BLaER1 (cell line): ENCODE results near the gene SLC8A1.

Experiments used
- H3K27ac ChIP-seq: shearing (Covaris generic); formaldehyde crosslinking; 2 replicates; pipeline ENCODE4 v1.8.1; 2022
- H3K27me3 ChIP-seq: shearing (Covaris generic); formaldehyde crosslinking; 2 replicates; pipeline ENCODE4 v1.8.1; 2022
- H3K36me3 ChIP-seq: shearing (Covaris generic); formaldehyde crosslinking; 2 replicates; pipeline ENCODE4 v1.8.1; 2022
- H3K4me1 ChIP-seq: shearing (Covaris generic); formaldehyde crosslinking; 2 replicates; pipeline ENCODE4 v1.8.1; 2022
- H3K4me2 ChIP-seq: shearing (Covaris generic); formaldehyde crosslinking; 2 replicates; pipeline ENCODE4 v1.8.1; 2022
- H3K4me3 ChIP-seq: shearing (Covaris generic); formaldehyde crosslinking; 2 replicates; pipeline ENCODE4 v1.8.1; 2022
- H3K9ac ChIP-seq: shearing (Covaris generic); formaldehyde crosslinking; 2 replicates; pipeline ENCODE4 v1.8.1; 2022
- H3K9me3 ChIP-seq: shearing (Covaris generic); formaldehyde crosslinking; 2 replicates; pipeline ENCODE4 v1.8.1; 2022
- H4K20me1 ChIP-seq: shearing (Covaris generic); formaldehyde crosslinking; 2 replicates; pipeline ENCODE4 v1.8.1; 2022
- Cebpa-rat ChIP-seq: shearing (Covaris generic); IDR thresholded peaks from 2 replicates; pipeline ENCODE4 v1.8.1; 2022

The SLC8A1 gene

DNA sequence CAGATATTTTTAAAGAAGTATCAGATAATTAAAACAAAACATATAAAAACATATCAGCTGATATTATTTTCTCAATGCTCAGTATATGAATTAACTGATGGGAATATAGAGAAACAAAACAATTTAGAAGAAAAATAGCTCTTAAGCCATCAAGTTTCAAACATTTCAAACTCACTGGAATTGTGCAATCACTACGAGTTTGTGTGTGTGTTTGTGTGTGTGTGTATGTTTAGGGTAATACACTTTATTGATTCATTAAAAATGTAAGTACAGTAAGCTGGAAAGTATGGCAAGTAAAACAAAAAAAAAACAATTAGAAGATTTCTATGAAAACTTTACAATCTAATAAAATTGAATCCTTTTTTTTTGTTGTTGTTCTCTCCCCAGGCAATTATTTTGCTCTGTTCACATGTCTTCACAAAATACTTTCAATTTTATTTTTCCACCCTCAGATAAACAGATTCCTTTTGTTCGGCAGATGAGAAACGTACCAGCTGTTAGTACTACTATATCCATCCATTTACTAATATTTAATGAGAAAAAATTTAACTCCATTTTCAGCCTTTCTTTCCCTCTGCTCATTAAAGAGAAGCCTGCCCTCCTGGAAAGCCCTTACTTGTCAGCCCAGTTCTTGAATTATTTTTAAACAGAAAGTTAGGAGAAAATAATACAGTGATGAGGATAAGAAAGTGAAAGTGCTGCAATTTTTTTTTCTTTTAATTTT lies 87.6 kb downstream of the SLC8A1 start:
- Histone ChIP-seq H3K4me1 (peaks cover 66% of the 10 kb centered on the region), H3K9me3 (peaks cover 8% of the 10 kb centered on the region), H3K27ac (peak overlapping the region; percentile 83), H3K4me3 (peak overlapping the region; percentile 61), H4K20me1 (no peaks in the 10 kb centered on the region), H3K27me3 (no peaks in the 10 kb centered on the region), H3K9ac (peak overlapping the region; percentile 76), H3K36me3 (no peaks in the 10 kb centered on the region), H3K4me2 (peak overlapping the region; percentile 93)
- peak; percentile 91; the same call in 1 of the 2 replicates for TF ChIP-seq Cebpa-rat

DNA sequence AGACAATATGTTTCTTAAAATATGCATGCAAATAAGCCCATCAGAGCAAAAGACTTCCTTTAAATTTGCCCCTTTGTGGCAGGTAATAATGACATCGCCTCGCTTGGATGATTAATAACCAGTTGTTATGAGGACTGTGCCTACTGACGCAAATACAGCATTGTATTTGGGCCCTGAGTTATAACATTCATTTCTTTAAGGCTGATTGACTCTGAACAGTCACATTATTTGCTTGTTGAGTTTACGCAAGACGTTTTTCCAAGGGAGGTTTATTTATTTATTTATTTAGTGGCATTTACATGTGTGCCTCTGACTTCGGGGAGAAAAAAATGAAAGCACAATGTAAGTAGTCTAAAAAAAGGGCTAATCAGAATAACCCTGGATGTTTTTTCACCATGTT lies 88.3 kb downstream of the SLC8A1 start:
- Histone ChIP-seq H3K4me2 (peak overlapping the region; percentile 93), H4K20me1 (no peaks in the 10 kb centered on the region), H3K4me1 (peaks cover 66% of the 10 kb centered on the region), H3K27me3 (no peaks in the 10 kb centered on the region), H3K27ac (peak overlapping the region; percentile 83), H3K9me3 (peaks cover 2% of the 10 kb centered on the region), H3K36me3 (no peaks in the 10 kb centered on the region), H3K4me3 (peak overlapping the region; percentile 61), H3K9ac (peak overlapping the region; percentile 76)
- no peak for TF ChIP-seq Cebpa-rat

DNA sequence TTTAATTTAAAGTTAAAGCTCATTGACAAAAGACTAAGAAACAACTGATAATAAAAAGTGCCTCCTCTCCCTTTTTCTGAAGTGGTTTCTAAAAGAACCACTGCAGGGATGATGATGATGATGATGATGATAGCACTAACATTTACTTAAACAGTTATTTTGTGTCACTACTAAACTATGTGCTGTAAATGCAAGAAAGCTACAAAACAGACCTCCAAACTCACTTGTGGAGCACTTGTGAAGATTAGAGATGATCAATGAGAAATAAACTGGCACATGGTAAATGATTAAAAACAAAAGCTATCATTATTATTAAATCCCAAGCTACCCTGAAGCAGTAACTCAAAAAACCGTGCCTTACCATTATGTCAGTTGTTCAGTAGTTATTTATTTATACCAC lies 88.7 kb downstream of the SLC8A1 start:
- no peaks in the 10 kb centered on the region for H3K9me3 ChIP-seq
- H3K4me1 ChIP-seq, result peaks cover 66% of the 10 kb centered on the region
- peak overlapping the region; percentile 76 for H3K9ac ChIP-seq
- no peak for TF ChIP-seq Cebpa-rat
- peak overlapping the region; percentile 93 for H3K4me2 ChIP-seq
- H3K27ac ChIP-seq, result peak overlapping the region; percentile 83
- H4K20me1 ChIP-seq, result no peaks in the 10 kb centered on the region
- peak overlapping the region; percentile 61 for H3K4me3 ChIP-seq
- no peaks in the 10 kb centered on the region for H3K27me3 ChIP-seq
- no peaks in the 10 kb centered on the region for H3K36me3 ChIP-seq

DNA sequence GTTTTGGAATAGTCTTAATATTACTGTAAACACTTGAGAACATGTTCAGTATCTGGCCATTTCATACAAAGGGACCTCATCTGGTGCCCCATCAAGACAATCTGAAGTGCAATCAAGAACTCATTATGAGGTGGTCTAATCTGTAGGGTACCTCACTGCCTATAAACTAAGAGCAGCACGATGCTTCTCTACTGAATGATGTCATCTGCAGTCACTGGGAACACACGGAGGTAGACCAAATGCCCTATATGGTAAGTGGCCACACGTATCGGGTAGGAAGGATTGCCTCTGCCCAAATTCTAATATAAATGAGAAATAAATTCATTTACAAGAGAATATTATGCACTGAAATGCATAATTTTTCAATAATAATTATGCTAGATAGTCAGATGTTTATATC lies 90.4 kb downstream of the SLC8A1 start:
- H3K4me3 ChIP-seq, result no peak overlapping the region
- H4K20me1 ChIP-seq, result no peaks in the 10 kb centered on the region
- no peaks in the 10 kb centered on the region for H3K36me3 ChIP-seq
- H3K4me1 ChIP-seq, result peaks cover 58% of the 10 kb centered on the region
- H3K9ac ChIP-seq, result no peak overlapping the region
- TF ChIP-seq Cebpa-rat, result no peak
- no peak overlapping the region for H3K27ac ChIP-seq
- H3K4me2 ChIP-seq, result peak overlapping the region; percentile 46
- H3K27me3 ChIP-seq, result no peaks in the 10 kb centered on the region
- no peaks in the 10 kb centered on the region for H3K9me3 ChIP-seq

DNA sequence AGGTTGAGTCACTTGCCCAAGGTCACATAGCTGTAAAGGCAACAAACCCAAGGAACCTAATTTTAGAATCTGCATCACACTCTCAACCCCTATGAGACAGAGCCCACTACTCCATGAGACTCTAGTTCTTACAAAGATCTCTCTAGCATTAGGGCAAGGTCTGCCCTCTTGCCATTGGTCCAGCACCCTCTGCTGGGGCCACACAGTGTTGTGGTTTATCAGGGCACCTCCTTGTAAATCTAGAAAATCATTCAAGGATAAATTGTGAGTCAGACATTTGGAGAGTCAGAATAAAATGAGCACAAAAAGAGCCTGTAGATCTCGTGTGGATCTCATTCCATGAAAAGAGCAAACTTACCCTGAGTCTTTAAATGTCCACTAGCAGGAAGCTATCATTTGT lies 91.2 kb downstream of the SLC8A1 start:
- TF ChIP-seq Cebpa-rat, result no peak
- H3K27me3 ChIP-seq, result no peaks in the 10 kb centered on the region
- H3K9ac ChIP-seq, result no peak overlapping the region
- H3K27ac ChIP-seq, result no peak overlapping the region; the same call in 1 of the 2 replicates
- H3K4me3 ChIP-seq, result no peak overlapping the region
- H4K20me1 ChIP-seq, result no peaks in the 10 kb centered on the region
- peaks cover 5% of the 10 kb centered on the region for H3K36me3 ChIP-seq
- peak overlapping the region; percentile 46 for H3K4me2 ChIP-seq
- H3K4me1 ChIP-seq, result peaks cover 49% of the 10 kb centered on the region
- H3K9me3 ChIP-seq, result no peaks in the 10 kb centered on the region

DNA sequence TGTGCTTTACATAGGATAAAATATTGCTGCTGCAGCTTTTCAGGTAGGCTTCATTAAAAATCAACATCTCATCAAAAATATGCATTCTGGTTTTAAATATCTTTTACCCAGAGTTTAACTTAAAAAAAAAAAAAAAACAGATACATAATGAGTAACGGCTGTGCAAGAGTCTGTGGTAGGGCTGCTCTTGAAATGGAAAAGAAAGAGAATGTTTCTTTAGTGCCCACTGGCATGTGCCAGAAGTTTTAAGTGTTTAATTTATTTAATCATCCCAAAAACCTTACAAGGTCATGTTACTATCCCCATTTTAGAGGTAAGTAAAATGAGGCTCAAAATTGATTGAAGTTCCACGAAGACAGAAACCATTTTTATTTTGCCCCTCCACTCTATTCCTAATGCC lies 92.1 kb downstream of the SLC8A1 start:
- H3K9ac ChIP-seq, result no peak overlapping the region
- H3K9me3 ChIP-seq, result no peaks in the 10 kb centered on the region
- no peak overlapping the region for H3K4me2 ChIP-seq
- H4K20me1 ChIP-seq, result no peaks in the 10 kb centered on the region
- H3K4me3 ChIP-seq, result no peak overlapping the region
- H3K27me3 ChIP-seq, result no peaks in the 10 kb centered on the region
- peaks cover 5% of the 10 kb centered on the region for H3K36me3 ChIP-seq
- TF ChIP-seq Cebpa-rat, result no peak
- no peak overlapping the region for H3K27ac ChIP-seq
- H3K4me1 ChIP-seq, result peaks cover 41% of the 10 kb centered on the region

DNA sequence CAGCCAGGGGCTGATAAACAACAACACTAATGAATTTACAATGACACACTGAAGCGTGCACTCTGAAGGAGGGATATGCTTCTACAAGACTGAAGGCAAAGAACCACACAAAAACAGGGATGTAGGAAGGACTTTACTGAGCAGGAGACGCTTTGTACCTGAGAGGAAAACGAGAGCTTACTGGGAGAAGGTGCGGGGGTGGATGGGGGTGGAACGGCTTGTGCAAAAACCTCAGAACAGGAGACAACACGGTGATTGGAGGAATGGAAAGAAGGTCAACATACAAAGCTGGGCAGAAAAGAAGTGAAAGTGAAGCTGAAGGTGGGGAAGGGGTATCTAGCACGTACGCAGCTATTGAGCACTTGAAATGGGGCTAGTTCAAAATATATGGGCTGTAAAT lies 93.1 kb downstream of the SLC8A1 start:
- Histone ChIP-seq H3K36me3 (peaks cover 5% of the 10 kb centered on the region), H3K4me2 (no peak overlapping the region), H3K27me3 (no peaks in the 10 kb centered on the region), H3K9ac (no peak overlapping the region), H3K9me3 (no peaks in the 10 kb centered on the region), H4K20me1 (no peaks in the 10 kb centered on the region), H3K4me3 (no peak overlapping the region), H3K4me1 (peaks cover 41% of the 10 kb centered on the region), H3K27ac (no peak overlapping the region)
- TF ChIP-seq Cebpa-rat, result no peak

DNA sequence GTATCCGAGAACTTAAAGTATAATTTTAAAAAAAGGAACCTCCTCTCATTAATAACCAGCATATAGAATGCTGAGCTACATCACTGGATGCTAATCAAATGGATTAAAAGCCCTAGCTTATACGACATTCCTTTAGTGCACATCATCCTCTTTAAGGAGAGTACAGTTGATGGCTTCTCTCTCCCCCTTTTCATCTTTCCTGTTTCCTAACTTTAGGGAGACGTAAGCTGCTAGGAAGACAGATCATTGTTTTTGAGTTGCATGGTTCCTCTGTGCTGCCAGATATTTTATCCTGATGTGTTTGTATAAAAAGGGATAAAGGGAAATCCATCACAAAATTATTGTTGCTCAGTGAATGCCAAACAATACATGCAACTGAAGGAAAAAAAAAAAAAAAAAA lies 94.2 kb downstream of the SLC8A1 start:
- TF ChIP-seq Cebpa-rat, result no peak
- no peaks in the 10 kb centered on the region for H4K20me1 ChIP-seq
- H3K27me3 ChIP-seq, result no peaks in the 10 kb centered on the region
- no peak overlapping the region for H3K4me3 ChIP-seq
- no peaks in the 10 kb centered on the region for H3K9me3 ChIP-seq
- H3K4me1 ChIP-seq, result peaks cover 30% of the 10 kb centered on the region
- H3K36me3 ChIP-seq, result peaks cover 5% of the 10 kb centered on the region
- H3K9ac ChIP-seq, result no peak overlapping the region
- H3K27ac ChIP-seq, result no peak overlapping the region
- no peak overlapping the region for H3K4me2 ChIP-seq

DNA sequence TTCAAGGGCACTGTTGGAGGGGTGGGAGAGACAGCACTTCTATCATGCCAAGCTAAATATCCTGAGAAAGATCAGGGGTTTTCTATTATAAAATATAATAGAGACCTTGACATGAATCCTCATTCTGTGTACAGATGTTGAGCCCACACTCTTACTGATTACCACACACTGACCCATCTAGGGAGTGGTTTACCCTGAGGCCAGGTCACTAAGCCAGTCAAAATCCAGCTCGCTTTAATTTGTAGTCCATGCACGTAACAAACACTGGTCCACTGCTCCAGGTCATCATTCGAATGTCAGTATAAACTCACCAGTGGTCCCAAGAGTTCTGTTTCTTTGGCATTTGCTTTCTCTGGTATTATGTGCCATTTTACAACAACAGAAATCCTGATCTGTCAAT lies 96.4 kb downstream of the SLC8A1 start:
- Histone ChIP-seq H3K27ac (no peak overlapping the region), H3K4me1 (peaks cover 7% of the 10 kb centered on the region), H4K20me1 (no peaks in the 10 kb centered on the region), H3K27me3 (no peaks in the 10 kb centered on the region), H3K9ac (no peak overlapping the region), H3K36me3 (peaks cover 5% of the 10 kb centered on the region), H3K4me2 (no peak overlapping the region), H3K4me3 (no peak overlapping the region), H3K9me3 (no peaks in the 10 kb centered on the region)
- no peak for TF ChIP-seq Cebpa-rat

DNA sequence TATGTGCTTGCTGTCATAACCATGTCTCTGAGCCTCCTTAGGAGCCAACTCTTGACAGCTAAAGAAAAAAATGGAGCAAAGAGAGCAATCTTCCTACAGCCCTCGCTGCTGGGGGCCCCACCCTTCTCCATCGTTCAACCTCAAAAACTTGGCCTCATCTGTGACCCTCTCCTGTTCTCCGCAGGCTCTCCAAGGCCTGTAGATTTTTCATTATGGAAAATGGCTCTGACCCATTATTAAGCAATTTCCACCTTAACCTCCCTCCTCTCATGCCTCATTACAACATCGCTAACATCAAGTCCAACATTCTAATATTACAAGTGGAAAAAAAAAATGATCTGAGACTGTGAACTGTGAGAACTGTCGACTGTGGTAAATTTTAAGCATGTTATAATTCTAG lies 98.7 kb downstream of the SLC8A1 start:
- Histone ChIP-seq H3K27ac (no peak overlapping the region), H3K9me3 (no peaks in the 10 kb centered on the region), H3K4me1 (no peaks in the 10 kb centered on the region), H4K20me1 (no peaks in the 10 kb centered on the region), H3K27me3 (no peaks in the 10 kb centered on the region), H3K4me2 (no peak overlapping the region), H3K4me3 (no peak overlapping the region), H3K9ac (no peak overlapping the region), H3K36me3 (peaks cover 5% of the 10 kb centered on the region)
- no peak for TF ChIP-seq Cebpa-rat
